Gastrocnemius medialis (tissue), 4 donors: ENCODE data around the gene DHDH. TPM values are rescaled to one million over a fixed set of nuclear protein-coding genes. Genes with fewer than 3 reads are reported as not detected.

Experiments
- ATAC-seq, 2 donors: fragments of 150-250 bp; one replicate each; pipeline ENCODE4 v1.9.1; 2016
- DNase-seq, 2 donors: peaks; one replicate each; pipeline ENCODE4 v3.0.0-alpha.2; 2019
- H3K27ac ChIP-seq, 4 donors: fragments of 200-600 bp; sonication (generic); 1 replicate in 1 of 4; 2 replicates in 3 of 4; pipeline ENCODE4 v1.5.1; 2016 to 2018; ENCODE audit warnings: mild to moderate bottlenecking in 2 of 4, moderate library complexity in 1 of 4
- H3K27me3 ChIP-seq, 3 donors: fragments of 200-600 bp; sonication (generic) in 2 of 3; 1 replicate in 1 of 3; 2 replicates in 2 of 3; pipeline versions ENCODE4 v1.5.1 to v1.6.0; 2016 to 2019; ENCODE audit warnings: mild to moderate bottlenecking in 1 of 3, moderate library complexity in 1 of 3
- H3K36me3 ChIP-seq, 2 donors: fragments of 200-600 bp; sonication (generic) in 1 of 2; one replicate each; pipeline ENCODE4 v1.5.1; 2017 to 2018
- H3K4me1 ChIP-seq, 2 donors: fragments of 200-600 bp; sonication (generic) in 1 of 2; one replicate each; pipeline ENCODE4 v1.5.1; 2016 to 2017; ENCODE audit warnings: mild to moderate bottlenecking in 2 of 2
- H3K4me3 ChIP-seq, 4 donors: fragments of 200-600 bp; sonication (generic) in 3 of 4; 1 replicate in 1 of 4; 2 replicates in 3 of 4; pipeline ENCODE4 v1.5.1; 2016 to 2019; ENCODE audit warnings: mild to moderate bottlenecking in 2 of 4
- H3K9me3 ChIP-seq, 3 donors: fragments of 200-600 bp; sonication (generic) in 2 of 3; 1 replicate in 1 of 3; 2 replicates in 2 of 3; pipeline ENCODE4 v1.5.1; 2016 to 2019
- POLR2A ChIP-seq, 2 donors: fragments of 450-650 bp; IDR thresholded peaks; one replicate each; pipeline ENCODE4 v1.6.1; 2017; ENCODE audit warnings: antibody characterized with exemption in 2 of 2, mild to moderate bottlenecking in 2 of 2, moderate library complexity in 2 of 2
- in situ Hi-C, 4 donors: fragments of 200-750 bp; cut with MboI; loops; one replicate each; pipeline versions ENCODE4 v1.15.0 to v1.8.0; 2017; ENCODE audit warnings: low sequenced_read_pairs in 4 of 4
- intact Hi-C: fragments of 100-400 bp; cut with DNase I; formaldehyde crosslinking; loops from one replicate; pipeline ENCODE4 v1.15.1; 2023; ENCODE audit warnings: low total_unique reads
- total RNA-seq, 4 donors: library from RNA; depleted of rRNA; stranded (reverse); fragments of >200 nt; gene quantifications; one replicate each; pipeline versions ENCODE4 v1.1.0 to v1.2.3, GENCODE V29; 2016
- TF ChIP-seq, protein P1 (sequence below), 5 experiments: fragments of 450-650 bp in 3 of 5; fragments of 200-600 bp in 2 of 5; sonication (generic) in 2 of 5; IDR thresholded peaks in 4 of 5; conservative IDR thresholded peaks in 1 of 5; 1 replicate in 4 of 5; 2 replicates in 1 of 5; pipeline ENCODE4 v1.5.1; 2016 to 2019; ENCODE audit warnings: antibody characterized with exemption in 5 of 5, mild to moderate bottlenecking in 3 of 5, moderate library complexity in 3 of 5

DHDH gene
- total RNA-seq, 4 donors from 2014 or later, result not detected

DNA sequence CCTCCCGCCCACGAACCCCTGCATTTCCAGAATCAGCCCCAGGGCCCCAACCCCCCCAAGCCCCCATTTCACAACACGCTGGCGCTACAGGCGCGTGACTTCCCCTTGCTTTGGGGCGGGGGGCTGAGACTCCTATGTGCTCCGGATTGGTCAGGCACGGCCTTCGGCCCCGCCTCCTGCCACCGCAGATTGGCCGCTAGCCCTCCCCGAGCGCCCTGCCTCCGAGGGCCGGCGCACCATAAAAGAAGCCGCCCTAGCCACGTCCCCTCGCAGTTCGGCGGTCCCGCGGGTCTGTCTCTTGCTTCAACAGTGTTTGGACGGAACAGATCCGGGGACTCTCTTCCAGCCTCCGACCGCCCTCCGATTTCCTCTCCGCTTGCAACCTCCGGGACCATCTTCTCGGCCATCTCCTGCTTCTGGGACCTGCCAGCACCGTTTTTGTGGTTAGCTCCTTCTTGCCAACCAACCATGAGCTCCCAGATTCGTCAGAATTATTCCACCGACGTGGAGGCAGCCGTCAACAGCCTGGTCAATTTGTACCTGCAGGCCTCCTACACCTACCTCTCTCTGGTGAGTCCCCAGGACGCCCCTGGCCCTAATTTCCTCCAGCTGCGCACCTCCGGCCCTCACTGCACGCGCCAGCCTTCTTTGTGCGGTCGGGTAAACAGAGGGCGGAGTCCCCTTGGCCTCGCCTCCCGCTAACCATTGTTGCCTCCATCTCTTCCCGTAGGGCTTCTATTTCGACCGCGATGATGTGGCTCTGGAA is 31.7 kb downstream of the DHDH start, which contains the start of gene FTL:
TSS of gene FTL (plus strand) at position 270 of the 766 bp plus-strand sequence. CDS start at position 469, 199 bp downstream.
- peaks cover 30 to 48% of the 10 kb centered on the region in 2 donors for H3K4me1 ChIP-seq

DNA sequence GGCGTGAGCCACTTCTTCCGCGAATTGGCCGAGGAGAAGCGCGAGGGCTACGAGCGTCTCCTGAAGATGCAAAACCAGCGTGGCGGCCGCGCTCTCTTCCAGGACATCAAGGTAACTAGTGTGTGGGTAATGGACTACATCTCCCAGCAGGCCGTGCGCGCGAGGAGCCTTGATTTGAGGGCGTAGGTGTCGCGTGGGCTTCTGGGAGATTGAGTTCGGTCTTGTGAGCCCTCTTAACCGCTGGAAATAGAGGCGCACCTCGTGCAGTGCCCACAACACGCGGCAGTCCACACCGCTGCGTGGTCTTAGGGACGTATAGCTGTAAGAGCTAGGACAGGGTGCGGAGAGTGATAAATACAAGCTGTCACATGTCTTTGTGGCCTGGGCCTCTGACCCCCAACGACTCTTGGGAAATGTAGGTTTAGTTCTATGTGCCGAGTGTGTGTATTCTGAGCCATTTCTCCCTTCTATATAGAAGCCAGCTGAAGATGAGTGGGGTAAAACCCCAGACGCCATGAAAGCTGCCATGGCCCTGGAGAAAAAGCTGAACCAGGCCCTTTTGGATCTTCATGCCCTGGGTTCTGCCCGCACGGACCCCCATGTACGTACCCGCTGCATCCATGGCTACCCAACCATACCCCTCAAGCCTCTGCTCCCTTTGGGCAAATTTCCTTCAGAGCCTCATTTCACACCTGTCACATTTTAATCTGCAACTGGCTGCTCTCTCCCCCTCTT is 32.5 kb downstream of the DHDH start:
- H3K9me3 ChIP-seq, result no peaks in the 10 kb centered on the region
- H3K27me3 ChIP-seq, result no peaks in the 10 kb centered on the region
- peaks cover 35 to 48% of the 10 kb centered on the region in 2 donors for H3K4me1 ChIP-seq
- TF ChIP-seq, protein P1, sequence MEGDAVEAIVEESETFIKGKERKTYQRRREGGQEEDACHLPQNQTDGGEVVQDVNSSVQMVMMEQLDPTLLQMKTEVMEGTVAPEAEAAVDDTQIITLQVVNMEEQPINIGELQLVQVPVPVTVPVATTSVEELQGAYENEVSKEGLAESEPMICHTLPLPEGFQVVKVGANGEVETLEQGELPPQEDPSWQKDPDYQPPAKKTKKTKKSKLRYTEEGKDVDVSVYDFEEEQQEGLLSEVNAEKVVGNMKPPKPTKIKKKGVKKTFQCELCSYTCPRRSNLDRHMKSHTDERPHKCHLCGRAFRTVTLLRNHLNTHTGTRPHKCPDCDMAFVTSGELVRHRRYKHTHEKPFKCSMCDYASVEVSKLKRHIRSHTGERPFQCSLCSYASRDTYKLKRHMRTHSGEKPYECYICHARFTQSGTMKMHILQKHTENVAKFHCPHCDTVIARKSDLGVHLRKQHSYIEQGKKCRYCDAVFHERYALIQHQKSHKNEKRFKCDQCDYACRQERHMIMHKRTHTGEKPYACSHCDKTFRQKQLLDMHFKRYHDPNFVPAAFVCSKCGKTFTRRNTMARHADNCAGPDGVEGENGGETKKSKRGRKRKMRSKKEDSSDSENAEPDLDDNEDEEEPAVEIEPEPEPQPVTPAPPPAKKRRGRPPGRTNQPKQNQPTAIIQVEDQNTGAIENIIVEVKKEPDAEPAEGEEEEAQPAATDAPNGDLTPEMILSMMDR (IDR thresholded peaks at IDR 0.05 in 4 of 5, conservative IDR thresholded peaks at IDR 0.05 in 1 of 5), result no peak
- TF ChIP-seq POLR2A (IDR thresholded peaks at IDR 0.05), result no peak
- H3K27ac ChIP-seq, result peak overlapping the region; percentile 89 to 99 (median 98)
- peaks cover 0 to 35% of the 10 kb centered on the region in 2 donors for H3K36me3 ChIP-seq
- in situ Hi-C loops (loop anchor here in 2 of 4 donors (10.0 to 25.0 kb wide), 2 partner anchors 91 to 104 kb away; partner anchors contain the start of genes PPP1R15A (in 2 of the 2) and PLEKHA4 (in 1 of the 2)), intact Hi-C loops (loop anchor here (1.0 to 5.0 kb wide), 3 partner anchors 27 to 169 kb away; partner anchors contain the start of genes GYS1, PPP1R15A and RUVBL2)
- peak overlapping the region; percentile 95 to 97 (median 96) for H3K4me3 ChIP-seq
- DNase-seq (peak; percentile 89 to 93), ATAC-seq (peak; percentile 65 to 70)

More for the DNA sequence above, 31.7 kb downstream of the DHDH start, which contains the start of gene FTL:
- in situ Hi-C loops, result loop anchor here in 2 of 4 donors (10.0 to 25.0 kb wide), 2 partner anchors 90 to 103 kb away; partner anchors contain the start of genes PPP1R15A (in 2 of the 2) and PLEKHA4 (in 1 of the 2)
- H3K4me3 ChIP-seq, result peak within 1 kb of the TSS; percentile 95 to 97 (median 96)
- H3K27ac ChIP-seq, result peak within 1 kb of the TSS; percentile 89 to 99 (median 98)
- no peaks in the 10 kb centered on the region for H3K27me3 ChIP-seq
- intact Hi-C loops, result loop anchor here (1.0 to 5.0 kb wide), 3 partner anchors 28 to 168 kb away; partner anchors contain the start of genes GYS1, PPP1R15A and RUVBL2
- H3K9me3 ChIP-seq, result no peaks in the 10 kb centered on the region
- DNase-seq (peak; percentile 97 to 98), ATAC-seq (peak; percentile 66 to 67)
- peak; percentile 99 to 100 for TF ChIP-seq POLR2A (IDR thresholded peaks at IDR 0.05)
- TF ChIP-seq, protein P1 (IDR thresholded peaks at IDR 0.05 in 4 of 5, conservative IDR thresholded peaks at IDR 0.05 in 1 of 5), result no peak
- H3K36me3 ChIP-seq, result peaks cover 0 to 28% of the 10 kb centered on the region in 2 donors

DNA sequence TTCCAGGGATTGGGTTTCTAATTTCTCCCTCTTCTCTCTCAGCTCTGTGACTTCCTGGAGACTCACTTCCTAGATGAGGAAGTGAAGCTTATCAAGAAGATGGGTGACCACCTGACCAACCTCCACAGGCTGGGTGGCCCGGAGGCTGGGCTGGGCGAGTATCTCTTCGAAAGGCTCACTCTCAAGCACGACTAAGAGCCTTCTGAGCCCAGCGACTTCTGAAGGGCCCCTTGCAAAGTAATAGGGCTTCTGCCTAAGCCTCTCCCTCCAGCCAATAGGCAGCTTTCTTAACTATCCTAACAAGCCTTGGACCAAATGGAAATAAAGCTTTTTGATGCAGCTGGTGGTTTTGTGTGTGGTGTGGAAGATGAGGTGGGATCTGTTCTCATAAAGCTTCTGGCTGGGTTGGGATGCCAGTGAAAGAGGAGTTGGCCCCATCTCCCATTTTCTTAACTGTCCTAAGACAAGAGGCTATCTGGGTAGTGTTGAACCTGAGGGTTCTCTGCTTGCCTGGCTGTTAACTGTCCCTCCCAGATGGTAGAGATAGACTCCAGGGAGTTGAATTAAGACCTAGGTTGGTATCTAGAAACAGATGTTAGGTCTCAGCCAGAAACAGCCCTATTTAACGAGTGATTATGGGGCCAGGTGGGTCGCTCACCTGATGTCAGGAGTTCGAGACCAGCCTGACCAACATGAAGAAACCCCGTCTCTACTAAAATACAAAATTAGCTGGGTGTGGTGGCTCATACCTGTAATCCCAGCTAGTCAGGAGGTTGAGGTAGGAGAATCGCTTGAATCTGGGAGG is 33.2 kb downstream of the DHDH start:
- Histone ChIP-seq H3K36me3 (peaks cover 0 to 35% of the 10 kb centered on the region in 2 donors), H3K4me1 (peaks cover 35 to 48% of the 10 kb centered on the region in 2 donors), H3K27ac (peak overlapping the region; percentile 89 to 99 (median 98)), H3K4me3 (peak overlapping the region; percentile 95 to 97 (median 96)), H3K9me3 (no peaks in the 10 kb centered on the region), H3K27me3 (no peaks in the 10 kb centered on the region)
- no peak for ATAC-seq
- in situ Hi-C loops (loop anchor here in 2 of 4 donors (10.0 to 25.0 kb wide), 2 partner anchors 92 to 104 kb away; partner anchors contain the start of genes PPP1R15A (in 2 of the 2) and PLEKHA4 (in 1 of the 2)), intact Hi-C loops (loop anchor here (5.0 kb wide), 1 partner anchor 169 kb away; no protein-coding TSS in a partner anchor)
- TF ChIP-seq, protein P1 (IDR thresholded peaks at IDR 0.05 in 4 of 5, conservative IDR thresholded peaks at IDR 0.05 in 1 of 5), result no peak
- TF ChIP-seq POLR2A (IDR thresholded peaks at IDR 0.05), result no peak
- DNase-seq, result peak in 1 of 2 donors; percentile 37
